Measurements from ENCODE around the gene RANBP1.

The RANBP1 gene

GRCh38 chr22:20175597-20175900 is 59.6 kb downstream of the RANBP1 start:
- DNase-seq = peak; percentile 9

- no peak for DNase-seq
Measured at GRCh38 chr22:20176421-20177085, 60.6 kb downstream of the RANBP1 start.

Data from fibroblast of skin of back (primary cell).